ENCODE results near the gene MTHFD2L.
"Not testable (repeated sequence)": the region's sequence is repeated elsewhere in the genome, so short reads cannot be mapped to it uniquely, and the experiment has no call there.

MTHFD2L gene

GRCh38 chr4:74335341-74336021 is 177.6 kb downstream of the MTHFD2L start:
- DNase-seq (ENCODE audit: low spot score) = no peak

- no peak for DNase-seq (ENCODE audit: low spot score)
Measured at GRCh38 chr4:74338792-74339333, 180.9 kb downstream of the MTHFD2L start.

- DNase-seq (ENCODE audit: low spot score) = no peak
Measured at GRCh38 chr4:74339501-74339900, 181.6 kb downstream of the MTHFD2L start.

GRCh38 chr4:74340421-74340820 is 182.5 kb downstream of the MTHFD2L start:
- DNase-seq (ENCODE audit: low spot score) = not testable (repeated sequence)

GRCh38 chr4:74344031-74344430 is 186.1 kb downstream of the MTHFD2L start:
- no peak for DNase-seq (ENCODE audit: low spot score)
